Measurements from ENCODE around the gene GJC2. TPM values are rescaled to one million over a fixed set of nuclear protein-coding genes. Genes with fewer than 3 reads are reported as not detected.

GJC2 gene
- total RNA-seq, 1 experiment from 2014 or later: 0.72 TPM

GRCh38 chr1:228144193-228144992, 5.3 kb upstream of the GJC2 start:
- no peak for DNase-seq (ENCODE audit: extremely low read depth, low read depth)

DNA sequence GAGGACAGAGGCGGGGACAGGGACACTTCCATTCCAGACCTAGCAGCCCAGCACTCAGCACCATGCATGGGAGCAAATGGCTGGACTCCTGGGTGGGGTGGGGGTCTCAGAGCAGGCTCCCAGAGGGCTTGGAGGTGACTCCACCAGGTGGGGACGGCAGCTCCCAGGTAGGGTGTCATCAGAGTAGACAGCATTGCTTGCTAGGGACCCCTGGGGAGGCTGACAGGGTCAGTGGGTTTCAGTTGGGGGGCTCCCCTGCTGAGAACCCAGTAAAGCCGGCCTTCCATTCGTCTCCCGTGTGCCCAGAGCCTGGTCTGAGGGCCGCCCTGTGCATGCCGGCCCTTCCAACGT, 4.8 kb upstream of the GJC2 start:
- no peak for DNase-seq (ENCODE audit: extremely low read depth, low read depth)

- DNase-seq (ENCODE audit: extremely low read depth, low read depth): no peak
Observed at GRCh38 chr1:228145463-228146416, 4.0 kb upstream of the GJC2 start.

DNA sequence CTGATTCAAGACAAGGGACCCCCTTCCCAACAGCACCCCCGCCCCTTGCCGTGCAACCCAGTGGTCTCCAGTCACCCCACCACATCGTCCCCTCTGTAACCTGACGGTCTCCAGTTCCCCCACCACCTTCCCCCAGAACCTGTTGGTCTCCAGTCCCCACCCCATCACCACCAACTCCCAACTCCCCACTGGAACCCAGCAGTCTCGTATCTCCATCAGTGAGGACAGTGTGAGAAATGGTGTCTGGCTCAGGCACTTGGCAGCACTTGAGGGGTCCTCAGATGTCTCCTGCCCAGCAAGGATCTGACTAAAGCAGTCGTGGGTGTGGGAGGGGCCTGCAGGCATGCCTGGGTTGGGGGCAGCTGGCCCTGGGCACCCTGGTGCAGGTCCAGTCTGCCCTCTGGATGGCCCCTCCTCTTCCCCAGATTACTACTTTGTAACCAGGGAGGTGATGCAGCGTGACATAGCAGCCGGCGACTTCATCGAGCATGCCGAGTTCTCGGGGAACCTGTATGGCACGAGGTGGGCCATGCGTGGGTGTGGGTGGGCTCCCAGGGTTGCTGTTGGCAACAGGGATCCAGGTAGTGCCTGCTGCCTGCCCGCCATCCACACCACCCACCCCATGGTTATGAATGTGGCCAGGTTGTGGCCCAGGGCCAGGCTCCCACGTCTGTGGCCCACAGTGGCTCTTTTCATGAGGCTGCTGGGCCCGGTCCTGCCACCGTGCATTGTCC, 3.1 kb upstream of the GJC2 start:
- no peak for DNase-seq (ENCODE audit: extremely low read depth, low read depth)

- no peak for DNase-seq (ENCODE audit: extremely low read depth, low read depth)
Observed at GRCh38 chr1:228147151-228147693, 2.5 kb upstream of the GJC2 start.

- DNase-seq (ENCODE audit: extremely low read depth, low read depth): no peak
Observed at GRCh38 chr1:228147768-228148167, 2.0 kb upstream of the GJC2 start.

DNA sequence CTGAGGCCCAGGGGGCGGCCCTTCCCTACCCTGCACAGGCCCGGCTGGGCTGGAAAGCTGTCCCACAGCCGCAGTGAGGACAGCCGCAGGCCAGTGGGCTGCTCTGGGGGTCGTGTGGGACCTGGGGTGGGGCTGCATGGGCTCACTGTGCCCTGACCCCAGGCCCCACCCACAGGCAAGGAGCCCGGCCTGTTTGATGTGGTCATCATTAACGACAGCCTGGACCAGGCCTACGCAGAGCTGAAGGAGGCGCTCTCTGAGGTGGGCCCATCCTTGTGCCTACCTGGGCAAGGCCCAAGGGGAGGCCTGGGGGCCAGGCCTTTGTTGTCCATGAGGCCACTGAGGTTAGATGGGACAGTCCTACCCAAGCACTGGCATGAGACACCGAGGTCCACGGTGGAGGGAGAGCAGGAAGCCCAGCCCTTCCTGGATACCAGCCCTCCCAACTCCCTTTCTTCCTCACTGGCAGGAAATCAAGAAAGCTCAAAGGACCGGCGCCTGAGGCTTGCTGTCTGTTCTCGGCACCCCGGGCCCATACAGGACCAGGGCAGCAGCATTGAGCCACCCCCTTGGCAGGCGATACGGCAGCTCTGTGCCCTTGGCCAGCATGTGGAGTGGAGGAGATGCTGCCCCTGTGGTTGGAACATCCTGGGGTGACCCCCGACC, 1.4 kb upstream of the GJC2 start:
- no peak for DNase-seq (ENCODE audit: extremely low read depth, low read depth)

DNA sequence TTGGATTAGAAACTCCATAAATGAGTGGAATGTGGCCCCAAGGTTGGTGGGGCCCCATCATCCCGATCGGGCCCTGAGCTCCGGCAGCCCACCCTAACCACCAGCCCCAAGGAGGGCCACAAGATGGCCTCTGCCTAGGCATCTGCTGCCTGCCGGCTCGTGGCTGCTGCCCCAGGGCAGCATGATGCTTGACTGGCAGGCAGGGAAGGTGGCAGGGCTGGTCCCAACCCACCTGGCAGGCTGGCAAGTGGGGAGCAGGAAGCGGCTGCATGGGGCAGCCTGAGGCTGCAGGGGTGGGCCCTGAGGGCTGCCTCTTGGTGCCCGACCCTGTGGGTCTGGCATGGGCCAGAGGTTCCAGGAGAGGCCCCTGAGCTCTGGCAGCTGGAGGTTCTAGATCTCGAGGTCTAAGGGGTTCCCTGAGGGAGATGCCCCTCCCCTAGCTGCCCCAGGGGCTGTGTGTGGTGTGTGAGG, 760 bp upstream of the GJC2 start:
- DNase-seq (ENCODE audit: extremely low read depth, low read depth): no peak

GRCh38 chr1:228150120-228150460, 360 bp downstream of the GJC2 start:
- DNase-seq (ENCODE audit: extremely low read depth, low read depth): no peak

GRCh38 chr1:228150461-228151179, 890 bp downstream of the GJC2 start:
- no peak for DNase-seq (ENCODE audit: extremely low read depth, low read depth)

DNA sequence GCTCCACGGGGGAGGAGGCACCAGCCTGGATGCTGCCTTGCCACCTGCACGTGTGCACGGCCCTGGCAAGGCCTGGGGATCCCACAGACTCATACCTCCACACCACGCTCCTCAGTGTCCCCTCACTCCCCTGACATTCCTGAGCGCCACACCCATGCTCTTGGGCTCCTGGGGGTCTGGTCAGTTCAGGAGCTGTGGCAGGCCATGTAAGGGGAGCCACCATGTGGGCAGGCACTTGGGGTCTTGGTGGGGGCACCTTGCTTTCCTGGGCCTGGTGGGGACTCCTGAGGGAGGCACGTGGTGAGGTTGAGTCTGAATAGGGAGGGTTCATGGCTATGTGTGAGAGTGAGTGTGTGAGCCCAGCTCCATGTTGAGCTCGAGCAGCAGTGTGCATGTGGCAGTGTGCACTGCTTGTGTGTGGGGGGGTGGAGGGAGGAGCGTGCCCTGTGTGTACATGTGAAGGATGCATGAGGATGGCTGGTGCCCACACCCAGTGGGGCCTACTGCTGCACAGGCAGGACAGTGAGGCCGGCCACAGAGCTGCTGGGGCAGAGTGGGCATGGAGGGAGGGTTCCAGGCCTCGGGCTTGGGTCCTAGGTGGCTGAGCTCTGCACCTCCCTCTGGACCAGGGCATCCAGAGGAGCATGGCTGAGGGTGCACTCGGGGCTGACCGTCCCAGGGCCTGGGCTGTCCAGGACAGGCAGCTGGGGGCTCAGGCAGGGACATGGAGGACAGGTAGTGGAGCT, 1.6 kb downstream of the GJC2 start:
- no peak for DNase-seq (ENCODE audit: extremely low read depth, low read depth)

DNA sequence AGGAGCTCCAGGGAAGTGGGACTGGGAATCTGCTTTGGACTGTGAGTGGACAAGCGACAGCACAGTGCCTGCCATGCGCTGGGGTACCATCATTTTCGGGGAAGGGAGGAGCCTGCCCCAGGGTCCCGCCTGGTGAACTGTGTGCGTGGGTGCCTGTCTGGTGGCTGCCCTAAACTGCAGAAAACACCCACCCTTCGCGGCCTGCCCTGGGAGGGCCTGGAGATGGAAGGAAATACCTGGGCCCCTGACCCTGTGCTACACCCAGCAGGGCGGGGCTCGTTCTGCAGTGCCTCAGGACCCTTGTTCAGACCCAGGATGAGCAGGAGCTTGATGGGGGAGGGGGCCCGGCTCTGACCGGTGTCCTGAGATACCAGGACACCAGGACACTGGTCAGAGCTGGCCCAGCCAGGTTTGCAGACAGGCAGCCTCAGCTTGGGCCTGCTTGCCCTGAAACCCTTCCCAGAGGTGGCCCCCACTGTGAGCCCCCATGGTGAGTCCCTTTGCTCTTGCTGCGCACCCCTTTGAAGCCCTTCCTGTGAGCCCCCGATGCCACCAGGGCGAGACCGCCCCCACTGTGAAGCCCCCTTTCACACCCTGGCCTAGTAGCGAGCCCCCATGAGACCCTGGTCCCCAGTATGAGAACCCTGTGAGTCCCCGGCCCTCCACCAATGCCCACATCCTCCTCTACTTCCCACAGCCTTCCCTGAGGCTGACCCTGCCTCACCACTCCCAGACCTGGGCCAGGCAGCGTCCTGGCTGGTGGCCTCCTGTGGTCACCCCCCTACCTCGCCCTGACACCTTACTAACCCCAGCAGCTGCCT, 2.6 kb downstream of the GJC2 start:
- DNase-seq (ENCODE audit: extremely low read depth, low read depth): no peak

DNA sequence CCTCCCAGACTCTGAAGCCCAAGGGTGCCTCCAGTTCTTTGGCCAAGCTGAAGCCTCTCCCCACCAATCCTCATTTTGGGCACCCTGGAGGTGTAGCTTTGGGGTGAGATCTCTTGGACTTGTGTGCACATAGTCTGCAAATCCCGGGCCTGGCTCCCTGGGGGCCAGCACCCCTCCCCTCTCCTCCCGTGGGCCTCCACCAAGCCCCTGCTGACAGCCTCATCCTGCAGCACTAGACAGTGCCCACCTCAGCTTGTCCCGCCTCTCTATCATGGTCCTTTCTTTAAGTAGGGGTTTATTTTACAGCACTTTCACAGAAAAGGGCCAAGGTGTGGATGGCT, 3.2 kb downstream of the GJC2 start:
- no peak for DNase-seq (ENCODE audit: extremely low read depth, low read depth)

DNA sequence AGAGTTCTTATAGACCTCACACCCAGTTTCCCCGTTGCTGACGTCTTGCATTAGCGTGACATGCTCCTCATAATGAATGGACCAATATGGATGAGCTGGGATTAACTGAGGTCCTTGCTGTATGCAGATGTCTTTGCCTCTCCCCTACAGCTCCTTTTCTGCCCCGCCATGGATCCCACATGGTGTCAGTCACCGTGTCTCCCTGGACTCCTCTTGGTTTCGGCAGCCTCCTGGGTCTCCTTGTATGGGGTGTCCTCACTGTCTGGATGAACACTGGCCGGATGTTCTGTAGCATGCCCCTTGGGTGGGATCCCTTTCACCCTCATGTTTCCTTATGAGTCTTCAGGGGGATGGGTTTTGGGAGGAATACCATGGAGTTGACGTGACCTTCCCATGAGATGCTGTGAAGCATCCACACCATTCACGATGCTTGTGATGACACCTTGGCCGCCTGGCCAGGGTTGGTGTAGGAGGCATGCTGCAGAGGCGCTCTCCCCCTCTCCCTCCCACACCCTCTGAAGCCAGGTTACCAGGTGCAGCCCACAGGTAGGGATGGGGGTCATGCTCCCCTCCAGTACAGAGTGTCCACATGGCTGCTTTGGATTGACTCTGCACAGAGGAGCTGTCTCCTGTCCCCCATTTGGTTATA, 4.4 kb downstream of the GJC2 start:
- no peak for DNase-seq (ENCODE audit: extremely low read depth, low read depth)

DNA sequence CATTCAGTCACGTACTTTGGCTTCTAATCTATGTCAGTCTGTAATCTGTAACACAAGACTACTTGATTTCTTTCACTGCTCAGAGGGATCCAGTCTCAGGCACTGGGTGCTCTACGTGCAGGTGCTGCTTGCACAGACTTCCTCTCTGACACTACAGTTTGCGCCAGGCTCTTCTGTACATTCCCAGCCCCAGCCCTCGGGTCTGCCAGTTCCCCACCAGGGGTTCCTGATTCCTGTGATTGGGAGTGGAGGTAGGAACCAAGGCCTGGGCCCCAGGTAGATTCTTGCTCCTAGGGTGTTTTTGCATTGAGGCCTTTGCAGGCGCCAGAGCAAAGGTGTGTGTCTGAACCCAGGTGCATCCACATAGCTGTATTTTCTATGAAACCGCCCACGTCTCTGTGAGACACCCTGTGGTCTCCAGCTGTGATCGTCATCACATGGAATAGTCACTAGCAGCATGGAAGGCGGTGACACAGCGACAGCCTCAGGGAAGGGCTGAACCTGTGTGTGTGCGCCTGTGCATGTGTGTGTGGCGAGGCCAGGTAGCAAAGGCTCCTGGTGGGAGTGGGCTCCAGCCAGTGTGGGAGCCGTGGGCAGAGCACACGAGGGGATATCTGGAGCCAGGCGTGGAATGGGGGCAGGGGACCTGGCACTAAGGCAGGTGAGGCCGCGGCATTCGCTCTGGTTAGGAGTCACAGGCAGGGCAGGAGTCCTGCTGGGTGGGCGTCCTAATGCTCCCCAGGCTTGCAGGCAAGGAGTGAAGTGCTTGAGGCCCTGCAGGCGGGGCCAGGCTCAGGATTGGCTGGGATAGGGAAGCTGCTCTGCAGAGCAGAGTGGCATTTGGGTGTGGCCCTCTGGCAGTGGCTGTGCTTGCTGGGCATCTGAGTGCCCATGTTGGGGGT, 5.2 kb downstream of the GJC2 start:
- DNase-seq (ENCODE audit: extremely low read depth, low read depth): no peak

GRCh38 chr1:228155596-228156514, 6.1 kb downstream of the GJC2 start:
- DNase-seq (ENCODE audit: extremely low read depth, low read depth): no peak
